GM21447 (cell line): ENCODE data around the gene ESRP2.

Experiments used
- ATAC-seq: cut with Tn5 transposase; IDR thresholded peaks from one replicate; pipeline ENCODE4 v1.9.1; 2021; ENCODE audit not compliant: unreplicated experiment

ESRP2 gene

DNA sequence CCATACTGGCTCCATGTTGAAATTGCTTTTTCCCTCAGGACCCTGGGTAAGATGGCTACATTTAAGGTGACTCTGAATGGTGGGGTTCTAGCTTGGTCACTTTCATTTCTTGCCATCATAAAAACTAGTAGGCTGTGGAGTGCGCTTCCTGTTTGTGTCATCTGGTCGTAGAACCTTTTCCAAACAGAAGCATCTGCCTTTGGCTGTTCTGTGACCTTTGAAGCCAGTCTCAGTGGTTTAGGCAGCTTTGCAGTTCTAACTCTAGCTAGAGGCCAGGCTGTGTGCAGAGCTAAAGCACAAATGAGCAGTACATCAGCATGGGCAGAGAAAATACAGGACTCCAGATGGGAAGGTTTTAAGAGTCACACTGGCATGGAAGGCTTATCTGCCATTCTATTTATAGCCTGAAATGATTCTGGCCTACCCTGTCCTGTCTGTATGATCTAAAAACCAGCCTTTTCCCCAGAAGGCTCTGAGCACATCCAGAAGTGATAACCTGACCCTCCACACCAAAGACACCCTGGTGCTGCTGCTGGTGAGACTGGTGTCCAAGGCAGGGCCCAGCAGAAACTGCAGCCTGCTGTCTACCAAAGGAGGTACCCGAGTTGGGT lies 8.6 kb downstream of the ESRP2 start:
- ATAC-seq = peak; percentile 41

DNA sequence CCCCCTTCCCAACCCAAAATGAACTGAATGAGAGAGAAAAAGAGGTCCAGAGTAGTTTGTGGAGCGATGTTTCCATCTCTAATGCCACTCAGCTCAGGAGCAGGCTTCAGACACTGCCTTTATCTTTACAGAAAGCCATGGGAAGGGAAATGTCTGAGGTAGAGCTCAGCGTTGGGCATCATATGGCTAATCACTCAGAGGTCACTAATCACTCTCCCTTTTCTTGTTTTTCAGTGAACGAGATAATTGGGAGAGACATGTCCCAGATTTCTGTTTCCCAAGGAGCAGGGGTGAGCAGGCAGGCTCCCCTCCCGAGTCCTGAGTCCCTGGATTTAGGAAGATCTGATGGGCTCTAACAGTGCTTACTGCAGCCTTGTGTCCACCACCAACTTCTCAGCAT lies 9.8 kb downstream of the ESRP2 start:
- no peak for ATAC-seq

DNA sequence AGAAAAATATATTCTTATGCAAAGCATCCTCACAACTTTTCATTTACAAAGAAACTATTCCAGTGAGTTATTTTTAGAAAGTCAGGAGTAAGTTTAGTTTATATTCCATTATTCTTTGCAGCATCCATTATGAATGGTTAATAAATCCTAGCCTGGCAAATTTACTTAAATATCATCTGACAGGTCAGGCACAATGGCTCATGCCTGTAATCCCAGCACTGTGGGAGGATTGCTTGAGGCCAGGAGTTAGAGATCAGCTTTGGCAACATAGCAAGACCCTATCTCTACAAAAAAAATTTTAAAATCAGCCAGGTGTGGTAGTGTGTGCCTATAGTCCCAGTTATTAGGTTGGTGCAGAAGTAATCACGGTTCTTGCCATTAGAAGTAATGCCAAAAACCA lies 12.9 kb downstream of the ESRP2 start:
- no peak for ATAC-seq

DNA sequence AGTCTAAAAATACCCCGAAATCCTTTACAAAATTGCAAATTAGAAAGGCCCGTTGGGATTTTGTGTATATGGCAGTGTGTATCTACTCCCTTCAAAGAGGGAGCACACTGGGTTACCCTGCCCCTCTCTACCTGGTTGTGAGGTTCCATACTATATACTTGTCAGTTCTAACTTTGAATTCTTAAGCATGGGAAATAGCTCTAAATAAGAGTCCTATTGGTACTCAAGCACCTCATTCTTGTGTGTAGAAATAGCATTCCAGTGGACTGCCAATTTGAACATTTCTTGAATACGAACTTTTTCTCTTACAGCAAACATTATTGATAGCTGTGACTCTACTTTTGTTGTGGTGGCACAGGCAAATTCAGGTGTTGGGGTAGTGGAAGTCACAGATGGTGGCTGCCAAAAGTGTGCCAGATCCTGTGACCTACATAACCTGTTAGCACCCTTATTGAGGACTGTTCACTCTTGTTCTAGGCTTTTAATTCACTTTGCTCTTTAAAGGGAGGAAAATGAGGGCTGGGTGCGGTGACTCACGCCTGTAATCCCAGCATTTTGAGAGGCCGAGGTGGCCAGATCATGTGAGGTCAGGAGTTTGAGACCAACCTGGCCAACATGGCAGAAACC lies 16.1 kb downstream of the ESRP2 start:
- ATAC-seq = no peak

DNA sequence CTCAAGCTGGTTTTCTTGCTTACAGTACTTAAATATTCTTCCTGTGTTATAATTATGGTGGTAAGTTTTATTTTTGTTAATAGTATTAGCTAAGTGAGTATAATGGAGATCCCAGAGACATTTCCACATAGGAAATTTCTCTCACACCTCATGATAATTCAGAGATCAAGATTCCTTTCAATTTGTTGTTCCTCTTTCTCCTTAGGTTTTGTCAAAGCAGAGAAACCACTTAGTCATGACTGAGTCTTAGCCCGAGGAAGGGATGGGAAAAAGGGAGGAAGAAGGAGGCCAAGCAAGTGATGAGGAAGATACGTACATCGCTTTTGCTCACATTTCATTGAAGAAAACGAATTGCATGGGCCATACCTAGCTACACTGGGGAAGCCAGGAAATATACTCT lies 18.4 kb downstream of the ESRP2 start:
- no peak for ATAC-seq

DNA sequence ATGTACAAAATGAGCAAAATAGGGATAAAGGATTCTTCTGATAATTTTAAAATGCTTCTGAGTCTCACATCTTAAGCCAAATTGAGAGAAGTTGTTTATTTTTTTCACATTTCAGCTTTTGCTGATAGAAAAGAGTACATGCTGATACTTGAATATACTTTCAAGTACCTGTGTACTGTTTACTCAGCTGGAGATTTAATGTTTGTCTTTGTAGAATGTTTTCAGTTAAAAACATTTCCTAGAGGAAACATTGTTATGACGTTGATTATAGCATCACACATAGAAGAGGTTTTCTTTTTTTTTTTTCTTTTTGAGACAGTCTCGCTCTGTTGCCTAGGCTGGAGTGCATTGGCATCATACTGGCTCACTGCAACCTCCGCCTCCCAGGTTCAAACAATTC lies 19.7 kb downstream of the ESRP2 start:
- ATAC-seq = no peak

DNA sequence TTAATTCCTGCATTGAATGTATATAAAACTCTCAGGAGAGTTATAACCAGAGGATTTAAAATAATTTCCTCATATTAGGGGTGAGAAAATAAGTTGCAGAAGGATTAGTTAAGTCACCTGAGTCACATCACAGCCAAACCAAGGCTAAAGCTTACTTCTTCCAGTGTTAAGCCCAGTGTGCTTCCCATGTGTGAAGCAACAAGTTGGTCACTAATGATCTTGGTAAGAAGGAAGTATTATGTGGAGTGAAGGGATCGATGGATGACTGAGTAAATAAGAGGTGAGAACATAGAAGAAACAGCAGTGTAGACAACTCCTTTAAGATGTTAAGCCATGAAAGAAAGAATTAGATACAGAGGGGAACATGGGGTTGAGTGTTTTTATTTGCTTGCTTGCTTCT lies 20.6 kb downstream of the ESRP2 start:
- no peak for ATAC-seq

DNA sequence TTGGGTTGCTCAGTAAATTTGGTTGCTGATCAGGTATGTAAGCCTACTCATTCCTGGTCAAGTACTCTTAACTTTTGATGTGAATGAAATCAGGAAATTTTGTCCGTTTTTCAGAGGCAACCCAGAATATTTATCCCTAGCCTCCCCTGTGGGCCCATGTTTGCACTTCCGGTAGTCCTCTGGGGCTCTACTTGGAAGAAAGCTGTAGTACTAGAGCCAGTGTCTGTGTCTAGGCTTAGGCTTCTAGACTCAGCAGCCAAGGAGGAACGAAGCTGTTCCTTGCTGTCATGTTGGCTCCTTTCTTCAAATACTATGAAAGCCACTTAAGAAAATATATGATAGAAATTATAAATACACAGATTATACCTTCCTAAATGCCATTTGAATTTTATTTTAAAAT lies 21.2 kb downstream of the ESRP2 start:
- no peak for ATAC-seq

DNA sequence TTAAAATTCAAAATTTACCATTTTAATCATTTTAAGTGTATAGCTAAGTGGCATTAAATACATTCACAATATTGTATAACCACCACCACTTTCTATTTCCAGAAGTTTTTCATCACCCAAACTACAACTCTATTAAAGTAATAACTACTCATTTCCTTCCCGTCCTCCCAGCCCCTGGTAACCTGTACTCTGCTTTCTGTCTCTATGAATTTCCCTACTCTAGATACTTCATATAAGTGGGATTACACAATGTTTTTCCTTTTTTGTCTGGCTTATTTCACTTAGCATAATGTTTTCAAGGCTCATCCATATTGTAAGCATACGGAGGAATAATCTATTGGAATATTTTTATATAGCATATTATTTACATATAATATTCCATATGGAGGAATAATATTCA lies 29.7 kb downstream of the ESRP2 start:
- ATAC-seq = no peak

DNA sequence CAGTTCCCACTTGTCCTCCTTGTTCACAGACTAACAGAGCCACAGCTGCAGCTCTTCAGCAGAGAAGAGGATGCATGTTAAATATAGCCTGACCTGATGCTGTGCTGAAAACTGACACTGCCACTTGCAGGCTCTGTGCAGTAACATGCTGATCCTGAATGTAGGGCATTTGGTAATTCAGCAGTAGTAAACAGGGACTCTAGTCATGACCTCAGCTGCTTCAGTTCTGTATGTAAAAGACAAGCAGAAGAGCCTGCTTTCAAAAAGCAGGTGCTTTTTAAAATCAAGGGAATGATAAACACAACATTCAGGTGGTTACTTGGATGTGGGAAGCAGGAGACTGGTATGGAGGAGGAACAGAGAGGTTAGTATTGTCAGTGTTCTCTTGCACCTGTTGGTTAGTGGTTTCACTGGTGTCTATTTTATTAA lies 33.8 kb downstream of the ESRP2 start:
- no peak for ATAC-seq

DNA sequence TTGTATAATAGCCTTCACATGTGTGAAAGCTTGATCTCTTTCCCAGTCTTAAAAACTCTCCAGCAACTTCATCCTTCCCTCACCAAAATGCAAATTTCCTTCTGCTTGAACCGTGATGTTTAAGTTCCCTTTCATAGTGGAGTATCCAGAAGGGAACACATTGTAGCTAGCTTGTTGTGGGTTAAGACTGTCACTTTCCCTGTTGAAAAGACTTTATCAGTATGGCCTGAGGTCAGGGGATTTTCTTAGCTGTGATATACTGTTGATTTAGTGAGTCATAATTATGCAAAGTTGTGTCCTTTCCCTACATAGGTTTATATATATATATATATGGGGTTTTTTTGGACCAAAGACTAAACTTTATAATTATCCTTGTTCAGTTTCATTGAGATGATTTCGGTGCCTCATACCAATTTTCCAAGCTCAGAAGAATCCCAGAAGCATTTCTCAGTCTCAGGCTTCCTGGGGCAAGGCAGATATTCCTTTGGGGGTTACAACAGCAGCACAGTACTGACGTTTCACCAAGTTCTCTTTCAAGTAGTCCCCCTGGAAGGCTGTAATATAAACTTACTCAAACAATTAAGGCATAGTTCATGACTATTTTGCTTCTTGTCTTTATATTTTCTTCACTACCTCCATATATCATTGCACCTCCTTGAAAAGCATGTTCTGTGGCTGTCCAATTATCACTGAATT lies 35.7 kb downstream of the ESRP2 start:
- no peak for ATAC-seq

DNA sequence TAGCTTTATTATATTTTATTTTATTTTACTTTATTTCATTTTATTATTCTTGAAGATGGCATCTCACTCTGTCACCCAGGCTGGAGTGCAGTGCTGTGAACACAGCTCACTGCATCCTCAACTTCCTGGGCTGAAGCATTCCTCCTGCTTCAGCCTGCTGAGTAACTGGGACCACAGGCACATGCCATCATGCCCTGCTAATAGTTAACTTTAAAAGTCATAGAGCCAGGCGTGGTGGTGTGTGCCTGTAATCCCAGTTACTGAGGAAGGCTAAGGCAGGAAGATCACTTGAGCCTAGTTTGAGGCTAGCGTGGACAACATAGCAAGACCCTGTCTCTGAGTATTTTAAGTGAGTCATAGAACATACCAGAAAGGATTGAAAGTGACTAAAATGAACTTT lies 38.7 kb downstream of the ESRP2 start:
- ATAC-seq = no peak

DNA sequence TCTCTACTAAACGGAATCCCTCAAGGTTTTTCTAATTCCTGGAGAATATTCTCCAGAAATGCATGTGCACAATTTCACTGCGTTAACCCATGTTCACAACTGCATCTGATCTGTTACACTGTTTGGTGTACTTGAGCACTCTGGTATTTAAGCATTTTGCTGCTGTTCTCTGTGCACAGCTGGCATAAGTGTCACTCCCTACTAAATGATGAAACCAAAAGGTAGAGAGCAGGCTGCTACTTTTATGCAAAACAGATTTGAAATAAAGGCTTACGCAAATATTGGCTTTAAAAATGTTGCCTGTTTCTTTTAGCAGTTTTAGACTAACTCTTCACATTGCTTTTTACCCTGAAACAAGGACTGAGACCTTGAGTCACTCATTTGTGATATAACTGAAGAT lies 41.7 kb downstream of the ESRP2 start:
- no peak for ATAC-seq

DNA sequence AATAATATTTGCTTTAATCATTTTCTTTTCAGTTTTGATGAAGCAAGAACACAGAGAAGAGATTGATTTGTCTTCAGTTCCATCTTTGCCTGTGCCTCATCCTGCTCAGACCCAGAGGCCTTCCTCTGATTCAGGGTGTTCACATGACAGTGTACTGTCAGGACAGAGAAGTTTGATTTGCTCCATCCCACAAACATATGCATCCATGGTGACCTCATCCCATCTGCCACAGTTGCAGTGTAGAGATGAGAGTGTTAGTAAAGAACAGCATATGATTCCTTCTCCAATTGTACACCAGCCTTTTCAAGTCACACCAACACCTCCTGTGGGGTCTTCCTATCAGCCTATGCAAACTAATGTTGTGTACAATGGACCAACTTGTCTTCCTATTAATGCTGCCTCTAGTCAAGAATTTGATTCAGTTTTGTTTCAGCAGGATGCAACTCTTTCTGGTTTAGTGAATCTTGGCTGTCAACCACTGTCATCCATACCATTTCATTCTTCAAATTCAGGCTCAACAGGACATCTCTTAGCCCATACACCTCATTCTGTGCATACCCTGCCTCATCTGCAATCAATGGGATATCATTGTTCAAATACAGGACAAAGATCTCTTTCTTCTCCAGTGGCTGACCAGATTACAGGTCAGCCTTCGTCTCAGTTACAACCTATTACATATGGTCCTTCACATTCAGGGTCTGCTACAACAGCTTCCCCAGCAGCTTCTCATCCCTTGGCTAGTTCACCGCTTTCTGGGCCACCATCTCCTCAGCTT lies 45.0 kb downstream of the ESRP2 start:
- ATAC-seq = no peak

DNA sequence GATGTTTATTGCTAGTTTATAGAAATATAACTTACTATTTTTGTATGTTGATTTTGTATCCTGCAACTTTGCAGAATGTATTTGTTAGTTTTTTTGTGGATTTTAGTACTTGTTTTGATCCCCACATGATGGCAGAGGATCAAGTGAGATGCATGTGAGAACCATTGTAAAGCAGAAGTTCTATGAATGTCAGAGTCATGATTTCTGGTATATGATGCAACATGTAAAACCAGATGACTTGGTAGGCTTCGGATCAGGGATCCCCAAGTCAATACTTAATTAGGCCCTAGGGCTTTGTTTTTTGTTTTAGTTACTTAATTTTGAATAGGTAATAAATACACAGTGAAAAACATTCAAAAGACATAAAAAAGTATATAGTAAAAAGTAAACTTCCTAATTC lies 45.8 kb downstream of the ESRP2 start:
- no peak for ATAC-seq

DNA sequence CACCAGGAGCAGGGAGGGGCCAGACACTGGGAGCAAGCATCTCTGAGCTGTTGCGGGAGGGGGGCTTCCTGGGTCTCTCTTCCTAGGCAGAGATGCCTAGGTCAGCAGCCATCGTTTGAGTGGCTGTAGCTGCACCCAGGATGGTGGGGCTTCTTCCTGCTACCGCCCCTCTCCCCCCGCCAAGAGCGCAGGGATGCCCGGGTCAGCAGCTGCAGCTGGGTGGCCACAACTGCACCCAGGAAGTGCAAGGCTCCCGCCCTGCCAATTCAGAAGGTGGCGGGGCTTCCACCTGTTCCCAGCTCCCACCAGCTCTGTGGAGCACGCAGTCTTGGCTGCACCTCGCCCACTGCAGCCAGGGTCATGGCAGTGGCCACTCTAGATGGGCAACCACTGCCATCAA lies 47.8 kb downstream of the ESRP2 start:
- no peak for ATAC-seq

DNA sequence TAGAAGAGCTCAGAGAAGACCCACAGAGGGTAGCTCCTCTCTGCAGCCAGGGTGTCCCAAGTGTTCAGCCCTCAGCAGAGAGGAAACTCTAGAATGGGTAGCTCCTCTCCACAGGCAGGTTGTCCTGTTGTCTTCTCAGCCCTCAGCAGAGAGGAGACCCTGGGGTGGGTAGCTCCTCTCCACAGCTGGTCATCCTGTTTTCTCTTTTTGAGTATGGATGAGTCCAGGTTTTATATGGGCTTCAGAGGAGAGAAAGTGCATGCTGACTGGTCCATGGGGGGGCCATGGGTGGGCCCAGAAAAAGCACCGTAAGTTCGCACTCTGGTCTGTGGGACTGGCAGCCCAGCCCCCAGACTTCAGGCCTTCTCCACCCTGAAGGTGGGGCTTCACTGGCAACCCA lies 48.4 kb downstream of the ESRP2 start:
- no peak for ATAC-seq

DNA sequence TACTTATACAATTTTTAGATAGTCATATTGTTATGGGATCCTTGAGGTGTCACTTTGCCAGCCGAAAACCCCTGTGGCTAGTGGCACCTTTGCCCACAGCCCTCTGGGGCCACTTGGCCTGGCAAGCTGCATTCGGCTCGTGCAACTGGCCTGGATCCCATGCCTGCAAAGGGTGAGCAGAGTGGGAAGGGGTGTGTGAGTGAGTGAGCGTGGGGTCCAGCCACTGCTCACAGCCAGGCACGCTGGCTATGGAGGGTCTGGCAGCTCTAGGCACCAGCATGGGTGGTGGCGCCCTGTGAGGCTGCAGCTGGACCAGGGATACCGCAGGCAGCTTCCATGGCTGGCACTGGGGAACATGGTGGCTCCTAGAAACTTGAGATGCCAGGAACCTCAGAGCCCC lies 49.0 kb downstream of the ESRP2 start:
- ATAC-seq = no peak

DNA sequence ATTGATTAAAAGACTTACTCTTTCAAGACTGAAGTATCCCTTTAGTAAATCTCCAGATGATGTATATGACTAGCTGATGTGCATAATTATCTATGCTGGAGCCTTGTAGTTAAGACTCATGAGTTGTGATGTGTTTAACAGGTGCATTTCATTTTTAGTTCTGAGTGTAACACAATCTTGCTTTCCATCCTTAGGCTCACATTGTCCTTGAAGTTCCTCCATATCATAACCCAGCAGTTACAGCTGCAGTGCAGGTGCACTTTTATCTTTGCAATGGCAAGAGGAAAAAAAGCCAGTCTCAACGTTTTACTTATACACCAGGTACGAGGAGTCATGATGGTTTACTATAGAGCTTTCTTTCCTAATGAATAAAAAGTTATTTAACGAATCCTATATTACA lies 52.9 kb downstream of the ESRP2 start:
- ATAC-seq = no peak

DNA sequence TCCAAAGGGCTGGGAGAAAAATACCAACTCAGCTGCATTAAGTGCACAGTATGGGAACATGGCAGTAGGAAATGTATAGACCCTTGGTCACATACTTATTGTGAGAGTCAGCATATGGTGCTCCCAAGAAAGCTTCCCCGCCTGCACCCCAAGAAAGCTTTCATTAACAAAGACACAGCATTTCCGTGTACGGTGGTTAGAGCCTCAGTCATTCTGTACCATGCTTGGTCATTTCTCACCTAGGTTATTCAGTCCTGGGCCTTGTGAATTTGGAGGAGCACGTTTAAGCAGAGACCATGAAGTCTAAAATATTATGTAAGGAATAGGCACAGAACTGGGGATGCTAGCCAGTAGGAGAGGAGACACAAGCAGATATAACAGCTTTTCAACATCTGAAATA lies 56.1 kb downstream of the ESRP2 start:
- no peak for ATAC-seq

DNA sequence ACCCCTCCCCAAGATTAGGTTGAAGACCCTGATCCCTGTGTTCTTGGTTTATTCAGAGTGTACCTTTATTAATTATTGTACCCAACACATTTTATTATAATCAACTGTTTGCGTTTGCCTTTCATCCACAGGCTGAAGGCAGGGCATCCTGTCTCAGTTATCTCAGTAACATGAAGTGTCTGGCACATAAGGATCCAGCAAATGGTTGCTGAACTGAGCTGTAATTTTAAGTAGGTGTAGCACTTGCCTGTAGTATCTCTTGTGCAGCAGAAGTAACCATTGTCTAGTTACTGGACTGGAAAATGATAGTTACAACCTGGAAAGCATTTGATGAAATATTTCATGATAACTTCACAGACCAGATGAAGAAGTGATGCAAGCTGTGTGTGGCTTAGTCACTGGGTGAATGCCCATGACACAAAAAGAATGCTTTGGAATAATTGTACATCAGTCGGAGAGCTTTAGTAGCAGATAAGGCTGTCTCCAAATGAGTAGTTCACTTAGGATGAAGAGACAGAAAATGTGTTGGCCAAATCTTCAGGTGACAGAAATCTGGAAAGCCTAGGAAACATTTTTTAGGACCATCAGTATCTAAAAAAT lies 56.6 kb downstream of the ESRP2 start:
- ATAC-seq = no peak
